MM.1S (cell line): ENCODE measurements around the gene CDS2.

ENCODE experiments used
- DNase-seq: peaks from one replicate; pipeline ENCODE4 v3.0.0-alpha.2; 2015
- H2AFZ ChIP-seq: fragments of 300-600 bp; sonication (generic); 2 replicates; pipeline ENCODE4 v1.6.0; 2016; ENCODE audit warnings: antibody characterized with exemption, low read length
- H3F3A ChIP-seq: fragments of 300-600 bp; sonication (generic); 2 replicates; pipeline ENCODE4 v1.6.1; 2016; ENCODE audit warnings: mild to moderate bottlenecking, antibody characterized with exemption, low read length, moderate library complexity, mixed read lengths; ENCODE audit not compliant: insufficient read depth
- H3K27ac ChIP-seq: fragments of 300-600 bp; sonication (generic); 2 replicates; pipeline ENCODE4 v1.5.1; 2016; ENCODE audit warnings: mild to moderate bottlenecking, low read length
- H3K27me3 ChIP-seq: fragments of 300-600 bp; sonication (generic); replicated peaks from 2 replicates; pipeline ENCODE4 v1.6.0; 2016; ENCODE audit warnings: low read length; ENCODE audit not compliant: insufficient read depth
- H3K36me3 ChIP-seq: fragments of 300-600 bp; sonication (generic); replicated peaks from 2 replicates; pipeline ENCODE4 v1.6.1; 2016; ENCODE audit warnings: mild to moderate bottlenecking, low read length, mixed read lengths; ENCODE audit not compliant: insufficient read depth
- H3K4me1 ChIP-seq: fragments of 300-600 bp; sonication (generic); 2 replicates; pipeline ENCODE4 v1.6.1; 2016; ENCODE audit warnings: low read length, mixed read lengths
- H3K4me2 ChIP-seq: fragments of 300-600 bp; sonication (generic); 2 replicates; pipeline ENCODE4 v1.6.0; 2016; ENCODE audit warnings: low read depth, low read length
- H3K4me3 ChIP-seq: fragments of 300-600 bp; sonication (generic); 2 replicates; pipeline ENCODE4 v1.5.1; 2016; ENCODE audit warnings: low read length, mixed read lengths
- H3K79me2 ChIP-seq: fragments of 300-600 bp; sonication (generic); 2 replicates; pipeline ENCODE4 v1.6.1; 2016; ENCODE audit warnings: mixed run types, low read length, mixed read lengths
- H3K9ac ChIP-seq: fragments of 300-600 bp; sonication (generic); 2 replicates; pipeline ENCODE4 v1.6.1; 2016; ENCODE audit warnings: low read length, mixed read lengths
- H3K9me2 ChIP-seq: fragments of 300-600 bp; sonication (generic); replicated peaks from 2 replicates; pipeline ENCODE4 v1.6.1; 2016; ENCODE audit warnings: mild to moderate bottlenecking, low read length, mixed read lengths; ENCODE audit not compliant: insufficient read depth
- H3K9me3 ChIP-seq: fragments of 300-600 bp; sonication (generic); replicated peaks from 2 replicates; pipeline ENCODE4 v1.6.1; 2016; ENCODE audit warnings: mild to moderate bottlenecking, low read length, mixed read lengths; ENCODE audit not compliant: insufficient read depth
- H4K20me1 ChIP-seq: fragments of 300-600 bp; sonication (generic); 2 replicates; pipeline ENCODE4 v1.6.1; 2016; ENCODE audit warnings: mild to moderate bottlenecking, low read length, moderate library complexity, mixed read lengths; ENCODE audit not compliant: insufficient read depth
- CTCF ChIP-seq: fragments of 300-600 bp; sonication (generic); IDR thresholded peaks from 2 replicates; pipeline ENCODE4 v1.5.1; 2016; ENCODE audit warnings: antibody characterized with exemption, low read length, mixed read lengths
- EZH2 ChIP-seq: fragments of 300-600 bp; sonication (generic); optimal IDR thresholded peaks from 2 replicates; pipeline ENCODE3; 2017; ENCODE audit warnings: low read depth, mild to moderate bottlenecking, antibody characterized with exemption, low read length, mixed read lengths
- EZH2phosphoT487 ChIP-seq: fragments of 300-600 bp; sonication (generic); IDR thresholded peaks from 2 replicates; pipeline ENCODE4 v1.6.1; 2018; ENCODE audit warnings: antibody characterized with exemption, low read length

Gene CDS2

GRCh38 chr20:5127859-5128424, 1.1 kb downstream of the CDS2 start:
- Histone ChIP-seq H3K27me3 (no peaks in the 10 kb centered on the region), H3K4me2 (peak overlapping the region; percentile 48), H3K36me3 (no peaks in the 10 kb centered on the region), H3K9me2 (no peaks in the 10 kb centered on the region), H3K27ac (peak overlapping the region; percentile 51; the same call in 1 of the 2 replicates), H3K4me3 (peak overlapping the region; percentile 65), H4K20me1 (no peaks in the 10 kb centered on the region), H3K79me2 (peaks cover 59% of the 10 kb centered on the region), H2AFZ (peak overlapping the region; percentile 92), H3K9ac (peak overlapping the region; percentile 87; the same call in 1 of the 2 replicates), H3K9me3 (no peaks in the 10 kb centered on the region), H3F3A (peaks cover 16% of the 10 kb centered on the region), H3K4me1 (peaks cover 15% of the 10 kb centered on the region)
- DNase-seq: no peak
- TF ChIP-seq CTCF (no peak), EZH2phosphoT487 (no peak), EZH2 (no peak)

- no peak overlapping the region for H3K9ac ChIP-seq
Observed at GRCh38 chr20:5128886-5129285, 2.1 kb downstream of the CDS2 start.

GRCh38 chr20:5131502-5131901, 4.7 kb downstream of the CDS2 start:
- Histone ChIP-seq H3F3A (0 out of 2 replicates have a peak, but pooled peaks cover 3% of the 10 kb centered on the region), H3K4me2 (no peak overlapping the region), H2AFZ (no peak overlapping the region), H3K27ac (no peak overlapping the region), H3K9me3 (no peaks in the 10 kb centered on the region), H4K20me1 (no peaks in the 10 kb centered on the region), H3K79me2 (peaks cover 84% of the 10 kb centered on the region), H3K9me2 (no peaks in the 10 kb centered on the region), H3K4me1 (peaks cover 7% of the 10 kb centered on the region), H3K9ac (no peak overlapping the region), H3K36me3 (no peaks in the 10 kb centered on the region), H3K4me3 (no peak overlapping the region), H3K27me3 (no peaks in the 10 kb centered on the region)
- DNase-seq: no peak
- TF ChIP-seq CTCF (no peak), EZH2 (no peak), EZH2phosphoT487 (no peak)

More at GRCh38 chr20:5128886-5129285, 2.1 kb downstream of the CDS2 start:
- H3K36me3 ChIP-seq: no peaks in the 10 kb centered on the region
- H3K4me2 ChIP-seq: no peak overlapping the region
- H2AFZ ChIP-seq: no peak overlapping the region
- no peak for TF ChIP-seq CTCF
- no peak for TF ChIP-seq EZH2phosphoT487
- no peak for TF ChIP-seq EZH2
- no peak overlapping the region for H3K4me3 ChIP-seq
- H3K27ac ChIP-seq: no peak overlapping the region
- H3K9me2 ChIP-seq: no peaks in the 10 kb centered on the region
- H3K27me3 ChIP-seq: no peaks in the 10 kb centered on the region
- peaks cover 69% of the 10 kb centered on the region for H3K79me2 ChIP-seq
- peaks cover 16% of the 10 kb centered on the region for H3F3A ChIP-seq
- peaks cover 15% of the 10 kb centered on the region for H3K4me1 ChIP-seq
- DNase-seq: no peak
- no peaks in the 10 kb centered on the region for H4K20me1 ChIP-seq
- H3K9me3 ChIP-seq: no peaks in the 10 kb centered on the region
